ENCODE measurements around the gene PLA2G7.
"Not testable (repeated sequence)": the region's sequence is repeated elsewhere in the genome, so short reads cannot be mapped to it uniquely, and the experiment has no call there.

The PLA2G7 gene

GRCh38 chr6:46755865-46756264 lies 20.7 kb upstream of the PLA2G7 start:
- Histone ChIP-seq H3K36me3 (no peaks in the 10 kb centered on the region), H3K4me3 (no peak overlapping the region), H3K4me1 (no peaks in the 10 kb centered on the region), H3K27me3 (no peaks in the 10 kb centered on the region), H3K27ac (no peak overlapping the region), H3K9me3 (no peaks in the 10 kb centered on the region)
- intact Hi-C loops (cut with DNase I; ENCODE audit: low total_unique reads), result no loop called here
- no peak for DNase-seq
- TF ChIP-seq, protein P1, sequence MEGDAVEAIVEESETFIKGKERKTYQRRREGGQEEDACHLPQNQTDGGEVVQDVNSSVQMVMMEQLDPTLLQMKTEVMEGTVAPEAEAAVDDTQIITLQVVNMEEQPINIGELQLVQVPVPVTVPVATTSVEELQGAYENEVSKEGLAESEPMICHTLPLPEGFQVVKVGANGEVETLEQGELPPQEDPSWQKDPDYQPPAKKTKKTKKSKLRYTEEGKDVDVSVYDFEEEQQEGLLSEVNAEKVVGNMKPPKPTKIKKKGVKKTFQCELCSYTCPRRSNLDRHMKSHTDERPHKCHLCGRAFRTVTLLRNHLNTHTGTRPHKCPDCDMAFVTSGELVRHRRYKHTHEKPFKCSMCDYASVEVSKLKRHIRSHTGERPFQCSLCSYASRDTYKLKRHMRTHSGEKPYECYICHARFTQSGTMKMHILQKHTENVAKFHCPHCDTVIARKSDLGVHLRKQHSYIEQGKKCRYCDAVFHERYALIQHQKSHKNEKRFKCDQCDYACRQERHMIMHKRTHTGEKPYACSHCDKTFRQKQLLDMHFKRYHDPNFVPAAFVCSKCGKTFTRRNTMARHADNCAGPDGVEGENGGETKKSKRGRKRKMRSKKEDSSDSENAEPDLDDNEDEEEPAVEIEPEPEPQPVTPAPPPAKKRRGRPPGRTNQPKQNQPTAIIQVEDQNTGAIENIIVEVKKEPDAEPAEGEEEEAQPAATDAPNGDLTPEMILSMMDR (IDR thresholded peaks at IDR 0.05), result no peak

- Histone ChIP-seq H3K36me3 (no peaks in the 10 kb centered on the region), H3K27ac (no peak overlapping the region), H3K4me1 (no peaks in the 10 kb centered on the region), H3K4me3 (no peak overlapping the region), H3K27me3 (no peaks in the 10 kb centered on the region), H3K9me3 (no peaks in the 10 kb centered on the region)
- no peak for DNase-seq
- TF ChIP-seq, protein P1 (IDR thresholded peaks at IDR 0.05), result no peak
- intact Hi-C loops (cut with DNase I; ENCODE audit: low total_unique reads), result no loop called here
These were observed 16.5 kb upstream of the PLA2G7 start for GRCh38 chr6:46751658-46752057.

- H3K27ac ChIP-seq, result no peak overlapping the region
- H3K9me3 ChIP-seq, result no peaks in the 10 kb centered on the region
- no peaks in the 10 kb centered on the region for H3K27me3 ChIP-seq
- TF ChIP-seq, protein P1 (IDR thresholded peaks at IDR 0.05), result no peak
- no peaks in the 10 kb centered on the region for H3K36me3 ChIP-seq
- no peak overlapping the region for H3K4me3 ChIP-seq
- DNase-seq, result no peak
- intact Hi-C loops (cut with DNase I; ENCODE audit: low total_unique reads), result no loop called here
- H3K4me1 ChIP-seq, result no peaks in the 10 kb centered on the region
These were observed 14.6 kb upstream of the PLA2G7 start for GRCh38 chr6:46749731-46750130.

- Histone ChIP-seq H3K36me3 (no peaks in the 10 kb centered on the region), H3K4me1 (no peaks in the 10 kb centered on the region), H3K27me3 (no peaks in the 10 kb centered on the region), H3K27ac (no peak overlapping the region), H3K9me3 (no peaks in the 10 kb centered on the region), H3K4me3 (no peak overlapping the region)
- no peak for DNase-seq
- TF ChIP-seq, protein P1 (IDR thresholded peaks at IDR 0.05), result no peak
- intact Hi-C loops (cut with DNase I; ENCODE audit: low total_unique reads), result no loop called here
These were observed 13.8 kb upstream of the PLA2G7 start for GRCh38 chr6:46748940-46749503.

- Histone ChIP-seq H3K27me3 (no peaks in the 10 kb centered on the region), H3K4me3 (no peak within 1 kb of the TSS), H3K4me1 (no peaks in the 10 kb centered on the region), H3K9me3 (no peaks in the 10 kb centered on the region), H3K27ac (no peak within 1 kb of the TSS), H3K36me3 (no peaks in the 10 kb centered on the region)
- TF ChIP-seq, protein P1 (IDR thresholded peaks at IDR 0.05), result no peak
- DNase-seq, result no peak
- intact Hi-C loops (cut with DNase I; ENCODE audit: low total_unique reads), result no loop called here
These were observed 11.5 kb upstream of the PLA2G7 start, which contains the start of gene ANKRD66 for GRCh38 chr6:46746696-46747095. Gene ANKRD66, plus strand, starts transcription at chr6:46746933. Its CDS starts 5,016 bp downstream, at chr6:46751949.

DNA sequence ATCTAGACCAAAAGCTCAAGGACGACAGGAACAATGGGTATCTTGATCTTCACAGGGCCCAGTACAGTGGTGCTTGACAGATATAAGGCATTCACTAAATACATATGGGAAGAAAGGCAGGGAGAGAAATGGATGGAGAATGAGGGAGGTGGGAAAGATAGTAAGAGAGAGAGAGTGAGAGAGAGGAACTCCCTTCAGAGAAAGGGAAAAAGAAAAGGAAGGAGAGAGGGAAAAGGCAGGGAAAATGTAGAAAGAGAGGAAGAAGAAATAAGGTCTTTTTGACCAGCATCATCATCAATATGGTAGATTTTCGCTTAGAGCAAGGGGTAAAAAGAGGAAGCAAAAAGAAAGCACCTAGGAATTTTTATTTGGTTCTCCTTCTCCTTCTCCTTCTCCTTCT lies 10.8 kb upstream of the PLA2G7 start:
- Histone ChIP-seq H3K4me1 (no peaks in the 10 kb centered on the region), H3K36me3 (no peaks in the 10 kb centered on the region), H3K9me3 (no peaks in the 10 kb centered on the region), H3K27ac (no peak overlapping the region), H3K4me3 (no peak overlapping the region), H3K27me3 (no peaks in the 10 kb centered on the region)
- DNase-seq, result no peak
- TF ChIP-seq, protein P1 (IDR thresholded peaks at IDR 0.05), result no peak
- intact Hi-C loops (cut with DNase I; ENCODE audit: low total_unique reads), result no loop called here

GRCh38 chr6:46744159-46744725 lies 9.1 kb upstream of the PLA2G7 start:
- H3K4me1 ChIP-seq; H3K27me3 ChIP-seq; DNase-seq; H3K4me3 ChIP-seq; H3K9me3 ChIP-seq; intact Hi-C loops (cut with DNase I; ENCODE audit: low total_unique reads); H3K36me3 ChIP-seq; H3K27ac ChIP-seq: not testable (repeated sequence)

All from tibial artery (tissue), 4 donors.